Right forelimb (tissue), 1 donor: ENCODE results near the gene SLC4A8.

ENCODE experiments used
- DNase-seq: peaks from one replicate; pipeline ENCODE4 v3.0.0-alpha.2; 2018

SLC4A8 gene

GRCh38 chr12:51528852-51529650, 104.4 kb downstream of the SLC4A8 start:
- DNase-seq, result no peak

- DNase-seq, result no peak
Measured at GRCh38 chr12:51529651-51529970, 105.0 kb downstream of the SLC4A8 start.

DNA sequence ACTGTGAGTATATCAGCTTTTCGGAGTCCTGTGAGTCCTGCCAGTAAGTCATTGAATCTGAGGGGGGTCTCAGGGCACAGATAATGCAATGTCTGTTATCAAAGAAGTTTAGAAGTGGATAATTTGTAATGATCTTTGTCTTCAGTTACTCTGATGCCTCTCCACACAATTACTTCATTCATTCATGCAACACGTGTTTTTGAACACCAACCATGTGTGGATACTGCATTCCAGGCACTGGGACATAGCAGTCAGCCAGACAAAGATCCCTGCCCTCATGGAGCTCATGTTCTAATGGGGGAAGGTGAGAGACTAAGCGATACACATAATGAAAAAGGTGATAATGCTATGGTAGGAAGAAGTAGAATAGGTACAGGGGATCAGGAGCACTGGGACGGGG, 105.6 kb downstream of the SLC4A8 start:
- DNase-seq, result no peak

GRCh38 chr12:51531284-51531977, 106.8 kb downstream of the SLC4A8 start:
- DNase-seq, result no peak

DNA sequence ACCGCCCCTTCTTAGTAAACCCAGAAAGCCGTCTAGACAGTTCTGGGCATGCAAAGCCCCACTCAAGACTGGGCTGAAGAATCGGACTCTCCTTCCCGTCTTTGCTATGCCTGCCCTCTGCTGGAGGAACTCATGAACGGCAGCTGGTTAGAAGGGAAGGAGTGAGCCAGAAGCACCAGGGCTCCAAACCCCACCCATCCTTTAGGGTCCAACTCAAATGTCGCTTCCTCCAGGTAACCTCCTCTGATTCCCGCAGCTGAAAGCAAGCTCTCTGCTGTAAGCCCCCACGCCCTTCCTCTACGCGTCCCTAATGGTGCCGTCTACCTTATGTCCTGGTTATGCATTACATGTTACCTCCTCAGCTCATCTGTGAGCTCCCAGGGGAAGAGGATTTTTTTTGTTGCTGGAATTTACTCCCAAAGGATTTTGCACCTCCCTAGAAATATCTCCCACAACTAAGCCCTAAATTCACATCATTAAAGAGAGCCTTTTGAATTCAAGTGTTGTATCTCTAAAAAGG, 107.4 kb downstream of the SLC4A8 start:
- peak; percentile 84 for DNase-seq

DNA sequence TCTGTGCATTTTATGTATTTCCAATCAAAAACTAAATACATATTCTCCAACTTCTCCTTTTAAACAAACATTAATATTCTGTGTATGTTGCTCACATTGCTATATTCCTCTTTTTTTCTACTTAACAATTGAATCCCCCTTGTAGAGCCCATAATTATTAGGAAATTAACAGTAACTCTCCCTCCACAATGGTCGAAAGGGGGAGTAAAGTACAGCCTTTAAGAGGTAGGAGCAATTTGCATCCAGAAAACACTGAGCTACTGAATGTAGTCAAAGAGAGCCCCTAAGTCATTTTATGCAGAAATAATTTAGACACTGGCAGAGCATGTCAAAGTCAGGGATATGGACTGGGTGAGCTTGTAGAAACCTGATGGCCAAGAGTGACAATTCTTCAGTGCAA, 109.2 kb downstream of the SLC4A8 start:
- DNase-seq, result no peak

- DNase-seq, result no peak
Measured at GRCh38 chr12:51534216-51535074, 109.8 kb downstream of the SLC4A8 start.

- no peak for DNase-seq
Measured at GRCh38 chr12:51536159-51536558, 111.5 kb downstream of the SLC4A8 start.

GRCh38 chr12:51538149-51538548, 113.5 kb downstream of the SLC4A8 start:
- DNase-seq, result no peak

DNA sequence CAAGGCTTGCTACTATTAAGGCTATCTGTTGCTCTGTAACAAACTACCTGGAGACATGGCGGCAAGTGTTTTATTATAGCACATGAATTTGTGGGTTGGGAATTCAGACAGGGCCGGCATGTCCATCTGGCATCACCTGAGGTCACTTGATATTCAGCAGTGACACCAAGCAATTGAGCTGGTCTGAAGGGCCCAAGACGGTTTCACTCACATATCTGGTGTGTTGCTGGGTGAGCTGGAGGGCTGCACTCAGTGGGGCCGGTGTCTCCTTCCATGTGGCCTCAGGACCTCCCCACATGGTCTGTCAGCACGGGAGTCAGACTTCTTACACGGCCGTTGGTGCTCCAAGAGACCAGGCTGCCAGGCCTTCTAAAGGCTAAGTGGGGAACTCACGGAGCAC, 114.0 kb downstream of the SLC4A8 start:
- no peak for DNase-seq

GRCh38 chr12:51540996-51541395, 116.4 kb downstream of the SLC4A8 start:
- no peak for DNase-seq

DNA sequence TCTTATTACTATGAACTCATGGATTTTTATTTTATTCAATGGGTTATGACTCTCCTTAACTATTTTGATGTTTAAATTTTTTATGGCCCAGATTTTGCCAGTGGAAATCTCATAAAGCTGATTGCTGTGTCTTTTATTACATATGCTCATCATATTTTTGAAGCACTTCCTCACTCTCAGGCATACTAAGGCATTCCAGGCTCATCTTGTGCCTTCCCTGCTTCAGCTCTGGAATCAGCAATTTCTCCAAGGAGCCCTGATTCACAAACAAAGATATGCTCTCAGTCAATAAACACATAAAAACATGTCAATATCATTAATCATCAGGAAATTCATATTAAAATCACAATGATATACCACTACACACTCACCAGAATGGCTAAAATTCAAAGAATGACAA, 121.5 kb downstream of the SLC4A8 start:
- DNase-seq, result no peak

- no peak for DNase-seq
Measured at GRCh38 chr12:51547606-51548005, 123.0 kb downstream of the SLC4A8 start.

GRCh38 chr12:51548241-51548640, 123.6 kb downstream of the SLC4A8 start:
- no peak for DNase-seq

GRCh38 chr12:51549637-51550036, 125.0 kb downstream of the SLC4A8 start:
- no peak for DNase-seq
